ENCODE measurements around the gene ZC3H4. TPM values are rescaled to one million over a fixed set of nuclear protein-coding genes. Genes with fewer than 3 reads are reported as not detected.

Gene ZC3H4
- total and polyA plus RNA-seq, 2 donors (not counting 1 experiment from before 2014, with no cell fraction given): 12.7 to 73.7 TPM

- Histone ChIP-seq H3K9ac (ENCODE audit: low read length) (no peak overlapping the region), H3K9me3 (ENCODE audit: control extremely low read depth in 1 of 3, control insufficient read depth in 2 of 3, insufficient read depth in 1 of 3, low read length in 2 of 3) (no peaks in the 10 kb centered on the region), H3K27me3 (replicated peaks in 1 of 4; ENCODE audit: control extremely low read depth in 1 of 4, control insufficient read depth in 3 of 4, insufficient read depth in 4 of 4, low read length in 3 of 4) (no peaks in the 10 kb centered on the region), H3K36me3 (replicated peaks in 1 of 2; ENCODE audit: control extremely low read depth in 1 of 2, control insufficient read depth in 1 of 2, extremely low read depth in 1 of 2, insufficient read depth in 2 of 2, low read length in 1 of 2) (peaks cover 0 to 53% of the 10 kb centered on the region in 2 experiments), H3K79me2 (ENCODE audit: control insufficient read depth, insufficient read depth, low read length) (peaks cover 76% of the 10 kb centered on the region), H3K4me3 (ENCODE audit: control extremely low read depth in 1 of 5, extremely low read depth in 1 of 5, insufficient read depth in 1 of 5, low read depth in 2 of 5, low read length in 4 of 5) (peak overlapping the region in 1 of 5 experiments; percentile 0), H2AFZ (ENCODE audit: insufficient read depth, low read depth, low read length, poor library complexity, severe bottlenecking) (peak overlapping the region; percentile 11), H3K4me1 (ENCODE audit: control insufficient read depth in 2 of 2, insufficient read depth in 2 of 2, low read length in 2 of 2) (peaks cover 5 to 33% of the 10 kb centered on the region in 2 donors), H3K27ac (ENCODE audit: low read length in 2 of 2) (peak overlapping the region; percentile 26 to 60), H4K20me1 (ENCODE audit: control insufficient read depth, insufficient read depth, low read length, poor library complexity, severe bottlenecking) (peaks cover 45% of the 10 kb centered on the region), H3K4me2 (replicated peaks; ENCODE audit: low read depth, low read length, poor library complexity, severe bottlenecking) (peak overlapping the region; percentile 34)
- ChIA-PET CTCF (interaction anchor here (1.5 to 2.1 kb wide), 3 partner anchors 14 to 38 kb away, joined by 4 to 13 read pairs (median 8); no protein-coding TSS in a partner anchor), POLR2A (interaction anchor here (0.6 to 3.0 kb wide), 2 partner anchors 18 to 27 kb away, joined by 3 to 21 read pairs; partner anchors contain the start of gene ZC3H4)
- ATAC-seq (ENCODE audit: low read depth) (peak; percentile 80), DNase-seq (peak; percentile 54)
- intact Hi-C loops (cut with micrococcal nuclease): loop anchor here (1.0 to 2.0 kb wide), 2 partner anchors 15 kb away; no protein-coding TSS in a partner anchor
- peak overlapping the region; percentile 89 for H3K27ac Mint-ChIP-seq
- no peaks in the 10 kb centered on the region for H3K27me3 Mint-ChIP-seq
- peak overlapping the region; percentile 54 for H3K4me3 Mint-ChIP-seq
- no peak for TF ChIP-seq CTCF (IDR thresholded peaks at IDR 0.05)
- TF ChIP-seq EZH2 (IDR thresholded peaks at IDR 0.05; ENCODE audit: borderline replicate concordance, insufficient read depth, low read depth, low read length, poor library complexity, severe bottlenecking): no peak
- H3K4me1 Mint-ChIP-seq: peaks cover 37% of the 10 kb centered on the region
- H3K9me3 Mint-ChIP-seq (ENCODE audit: insufficient read depth): no peaks in the 10 kb centered on the region
- WGBS (ENCODE audit: insufficient coverage): 67% methylated on average over 9 of the region's 10 CpGs
These were observed 19.7 kb downstream of the ZC3H4 start for GRCh38 chr19:47093841-47094240.

- intact Hi-C loops (cut with micrococcal nuclease): loop anchor here (1.0 kb wide), 1 partner anchor 14 kb away; no protein-coding TSS in a partner anchor
- H4K20me1 ChIP-seq (ENCODE audit: control insufficient read depth, insufficient read depth, low read length, poor library complexity, severe bottlenecking): peaks cover 39% of the 10 kb centered on the region
- peak overlapping the region in 1 of 2 donors; percentile 60 for H3K27ac ChIP-seq (ENCODE audit: low read length in 2 of 2)
These were observed 20.3 kb downstream of the ZC3H4 start for GRCh38 chr19:47093254-47093653.

More at GRCh38 chr19:47093254-47093653, 20.3 kb downstream of the ZC3H4 start:
- Mint-ChIP-seq H3K27ac (peak overlapping the region; percentile 89), H3K4me3 (no peak overlapping the region), H3K4me1 (peaks cover 33% of the 10 kb centered on the region), H3K27me3 (no peaks in the 10 kb centered on the region), H3K9me3 (ENCODE audit: insufficient read depth) (no peaks in the 10 kb centered on the region)
- Histone ChIP-seq H2AFZ (ENCODE audit: insufficient read depth, low read depth, low read length, poor library complexity, severe bottlenecking) (peak overlapping the region; percentile 11), H3K4me1 (ENCODE audit: control insufficient read depth in 2 of 2, insufficient read depth in 2 of 2, low read length in 2 of 2) (peaks cover 5 to 33% of the 10 kb centered on the region in 2 donors), H3K4me2 (replicated peaks; ENCODE audit: low read depth, low read length, poor library complexity, severe bottlenecking) (peak overlapping the region; percentile 34), H3K9me3 (ENCODE audit: control extremely low read depth in 1 of 3, control insufficient read depth in 2 of 3, insufficient read depth in 1 of 3, low read length in 2 of 3) (no peaks in the 10 kb centered on the region), H3K79me2 (ENCODE audit: control insufficient read depth, insufficient read depth, low read length) (peaks cover 75% of the 10 kb centered on the region), H3K36me3 (replicated peaks in 1 of 2; ENCODE audit: control extremely low read depth in 1 of 2, control insufficient read depth in 1 of 2, extremely low read depth in 1 of 2, insufficient read depth in 2 of 2, low read length in 1 of 2) (peaks cover 0 to 58% of the 10 kb centered on the region in 2 experiments), H3K9ac (ENCODE audit: low read length) (no peak overlapping the region), H3K27me3 (replicated peaks in 1 of 4; ENCODE audit: control extremely low read depth in 1 of 4, control insufficient read depth in 3 of 4, insufficient read depth in 4 of 4, low read length in 3 of 4) (no peaks in the 10 kb centered on the region), H3K4me3 (ENCODE audit: control extremely low read depth in 1 of 5, extremely low read depth in 1 of 5, insufficient read depth in 1 of 5, low read depth in 2 of 5, low read length in 4 of 5) (peak overlapping the region in 1 of 5 experiments; percentile 0)
- ChIA-PET CTCF (interaction anchor here (0.8 to 2.1 kb wide), 4 partner anchors 14 to 38 kb away, joined by 3 to 13 read pairs (median 6); no protein-coding TSS in a partner anchor), POLR2A (interaction anchor here (3.0 kb wide), 1 partner anchor 19 kb away, joined by 21 read pairs; the partner anchor contains the start of gene ZC3H4)
- WGBS (ENCODE audit: insufficient coverage): 68% methylated on average over 5 of the region's 5 CpGs
- DNase-seq (no peak), ATAC-seq (ENCODE audit: low read depth) (no peak)
- TF ChIP-seq EZH2 (IDR thresholded peaks at IDR 0.05; ENCODE audit: borderline replicate concordance, insufficient read depth, low read depth, low read length, poor library complexity, severe bottlenecking) (no peak), CTCF (IDR thresholded peaks at IDR 0.05) (no peak)
